HG02623 (cell line): ENCODE results near the gene PPARA.
"Not testable (repeated sequence)": the region's sequence is repeated elsewhere in the genome, so short reads cannot be mapped to it uniquely, and the experiment has no call there.

ENCODE experiments used
- ATAC-seq: cut with Tn5 transposase; IDR thresholded peaks from one replicate; pipeline ENCODE4 v1.9.1; 2021; ENCODE audit warnings: moderate library complexity; ENCODE audit not compliant: unreplicated experiment

The PPARA gene

DNA sequence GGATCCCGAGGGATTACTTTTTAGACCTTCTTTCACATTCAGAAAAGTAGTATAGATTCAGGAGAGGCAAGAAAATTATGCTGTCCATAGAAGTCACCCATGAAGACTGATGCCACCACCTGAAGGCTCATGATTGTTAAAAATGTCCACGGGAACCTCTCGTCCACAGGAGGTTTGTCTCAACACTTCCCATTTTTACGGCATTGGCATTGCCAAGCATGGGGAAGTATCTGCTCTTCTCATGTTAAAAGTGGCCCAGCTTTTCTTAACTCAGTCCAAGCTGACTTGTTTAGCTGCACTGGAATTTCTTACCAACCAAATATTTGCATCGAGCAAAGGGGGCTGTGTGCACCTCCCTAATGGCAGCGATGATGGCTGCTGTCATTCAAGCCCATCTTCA is 90.2 kb downstream of the PPARA start:
- no peak for ATAC-seq

DNA sequence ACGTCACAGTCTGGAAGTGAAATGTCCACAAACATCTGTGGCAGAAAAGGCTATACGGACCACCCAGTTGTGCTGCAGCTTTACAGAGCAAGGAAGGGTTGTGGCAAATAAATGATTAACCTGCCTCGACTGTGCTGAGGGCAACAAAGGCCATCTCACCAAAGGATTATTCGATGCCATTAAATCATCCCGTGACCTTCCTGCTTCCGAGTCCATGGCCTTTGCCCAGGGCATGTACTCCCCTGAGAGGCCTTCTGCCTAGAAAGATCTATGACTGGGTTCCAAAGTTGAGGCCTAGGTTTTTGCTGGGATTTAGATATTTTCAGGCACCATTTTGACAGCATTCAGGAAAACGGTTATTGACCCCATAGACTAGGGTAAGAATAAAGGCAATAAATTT is 90.6 kb downstream of the PPARA start:
- no peak for ATAC-seq

DNA sequence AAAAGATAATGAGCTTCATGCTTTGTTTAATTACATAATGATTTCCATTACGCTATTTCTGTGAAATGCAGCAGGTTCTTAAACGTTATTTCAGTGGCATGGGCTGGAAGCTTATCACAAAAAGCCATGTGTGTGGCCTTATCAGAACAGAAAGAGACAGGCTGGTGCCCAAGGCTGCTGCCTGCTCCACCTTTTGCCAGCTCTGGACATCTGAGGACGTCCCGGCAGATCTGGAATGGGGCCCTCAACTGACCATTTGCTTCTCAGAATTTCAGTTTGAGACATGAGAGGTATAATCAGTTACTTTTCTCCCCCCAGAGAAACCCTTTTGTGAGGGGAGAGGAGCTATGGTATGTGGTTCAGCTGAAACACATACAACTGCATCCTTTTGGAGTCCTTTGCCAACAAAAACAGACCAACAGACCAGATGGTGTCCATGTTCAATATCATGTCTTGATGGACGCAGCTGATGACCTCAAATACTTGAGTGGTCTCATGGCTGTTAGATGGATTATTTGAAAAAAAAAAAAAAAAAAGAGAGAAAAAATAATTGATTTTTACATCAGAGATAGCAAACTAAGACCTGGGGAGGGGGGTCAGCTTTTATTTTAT is 91.2 kb downstream of the PPARA start:
- ATAC-seq, result no peak

DNA sequence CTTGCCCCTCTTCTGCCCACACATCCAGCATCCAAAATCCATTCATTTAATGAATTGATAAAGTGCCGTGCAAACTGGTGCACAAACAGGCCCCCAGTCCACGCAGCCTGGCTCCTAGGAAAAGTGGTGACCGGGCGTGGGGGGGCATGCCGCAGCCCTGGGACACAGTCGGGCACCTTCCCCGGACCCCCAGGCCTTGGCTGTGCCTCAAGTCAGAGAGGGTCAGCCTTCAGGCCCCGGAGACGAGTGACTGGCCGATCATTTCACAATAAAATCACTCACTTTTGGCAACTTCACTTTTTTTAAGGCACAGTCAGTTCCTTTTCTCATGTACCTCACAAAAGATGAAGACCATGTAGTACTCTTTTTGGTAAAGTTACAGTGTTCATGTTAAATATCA is 91.8 kb downstream of the PPARA start:
- ATAC-seq, result no peak

DNA sequence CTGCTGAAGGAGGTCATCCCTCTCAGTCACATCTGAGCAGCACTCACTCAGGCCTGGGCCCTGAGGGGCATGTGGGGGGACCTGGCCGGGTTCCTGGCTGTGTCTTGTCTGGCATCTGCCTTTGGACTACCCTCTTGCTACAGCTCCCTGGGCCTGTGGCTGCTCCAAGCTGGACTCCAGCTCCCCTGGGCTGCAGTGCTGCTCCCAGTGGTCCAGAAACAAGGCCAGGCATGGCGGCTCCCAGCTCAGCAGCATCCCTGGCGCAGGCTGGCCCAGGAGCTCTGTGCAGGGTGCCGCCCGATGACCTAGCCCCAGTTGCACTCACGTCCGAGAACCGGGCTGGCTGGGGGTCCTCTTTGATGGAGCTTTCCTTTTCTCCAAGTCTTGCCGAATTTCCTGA is 94.4 kb downstream of the PPARA start:
- ATAC-seq, result no peak

DNA sequence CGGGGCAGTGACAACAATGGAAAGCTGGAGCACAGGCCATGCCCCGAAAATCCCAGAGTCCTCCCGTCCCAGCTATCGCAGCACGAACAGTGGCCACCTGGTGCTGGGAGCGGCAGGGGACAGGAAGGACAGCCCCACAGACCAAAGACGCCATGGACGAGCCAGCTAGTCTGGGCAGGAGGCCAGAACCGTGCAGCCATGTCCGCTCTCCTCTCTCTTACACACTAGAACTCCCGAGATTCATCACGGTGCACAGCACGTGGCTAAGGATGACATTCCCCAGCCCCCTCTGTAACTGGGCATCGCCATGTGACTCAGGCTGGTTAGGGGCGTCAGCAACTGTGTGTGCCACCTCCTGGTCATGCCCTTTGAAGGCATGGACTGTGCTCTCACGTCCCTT is 95.2 kb downstream of the PPARA start:
- no peak for ATAC-seq

DNA sequence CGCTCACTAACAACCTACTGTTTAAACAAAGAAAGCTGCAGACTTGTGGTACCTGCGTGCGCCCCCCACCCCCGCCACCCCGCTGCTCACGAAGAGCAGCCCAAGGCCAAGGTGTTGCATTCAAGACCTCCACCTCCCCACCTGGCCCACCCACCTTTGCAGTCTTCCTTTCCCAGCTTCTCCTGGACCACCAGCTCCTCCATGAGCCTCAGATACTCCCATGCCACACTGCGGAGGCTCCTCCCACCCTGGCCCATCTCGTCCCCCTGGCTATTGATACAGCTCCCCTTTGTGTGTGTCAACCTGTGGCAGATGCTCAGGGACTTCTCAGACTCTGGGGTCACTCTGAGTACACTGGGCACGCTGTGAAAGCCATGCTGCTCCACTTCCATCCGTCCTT is 95.9 kb downstream of the PPARA start:
- ATAC-seq, result no peak

DNA sequence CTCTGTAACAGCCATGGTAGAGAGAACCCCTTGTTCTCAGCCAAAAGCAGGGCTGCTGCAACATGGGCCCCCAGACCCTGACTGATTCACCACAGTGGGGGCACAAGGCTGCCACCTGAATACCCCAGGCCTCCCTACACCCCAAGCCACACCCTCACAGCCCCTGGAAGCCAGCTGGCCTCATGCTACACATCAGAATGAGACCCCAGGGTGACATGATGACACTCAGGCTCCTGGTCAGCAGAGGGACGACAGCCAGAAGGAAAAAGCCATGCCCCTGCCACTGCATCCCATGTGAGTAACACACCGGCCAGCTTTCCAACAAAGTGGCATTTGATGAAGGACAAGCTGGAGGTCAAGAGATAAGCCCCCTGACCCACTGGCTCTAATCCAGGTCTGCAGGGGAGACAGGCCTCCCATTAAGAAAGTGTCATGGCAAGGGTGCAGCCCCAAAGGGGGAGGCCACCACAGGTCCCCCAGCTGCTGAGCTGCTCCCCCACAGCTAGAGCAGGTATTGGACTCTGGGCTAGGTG is 97.2 kb downstream of the PPARA start:
- ATAC-seq, result no peak

DNA sequence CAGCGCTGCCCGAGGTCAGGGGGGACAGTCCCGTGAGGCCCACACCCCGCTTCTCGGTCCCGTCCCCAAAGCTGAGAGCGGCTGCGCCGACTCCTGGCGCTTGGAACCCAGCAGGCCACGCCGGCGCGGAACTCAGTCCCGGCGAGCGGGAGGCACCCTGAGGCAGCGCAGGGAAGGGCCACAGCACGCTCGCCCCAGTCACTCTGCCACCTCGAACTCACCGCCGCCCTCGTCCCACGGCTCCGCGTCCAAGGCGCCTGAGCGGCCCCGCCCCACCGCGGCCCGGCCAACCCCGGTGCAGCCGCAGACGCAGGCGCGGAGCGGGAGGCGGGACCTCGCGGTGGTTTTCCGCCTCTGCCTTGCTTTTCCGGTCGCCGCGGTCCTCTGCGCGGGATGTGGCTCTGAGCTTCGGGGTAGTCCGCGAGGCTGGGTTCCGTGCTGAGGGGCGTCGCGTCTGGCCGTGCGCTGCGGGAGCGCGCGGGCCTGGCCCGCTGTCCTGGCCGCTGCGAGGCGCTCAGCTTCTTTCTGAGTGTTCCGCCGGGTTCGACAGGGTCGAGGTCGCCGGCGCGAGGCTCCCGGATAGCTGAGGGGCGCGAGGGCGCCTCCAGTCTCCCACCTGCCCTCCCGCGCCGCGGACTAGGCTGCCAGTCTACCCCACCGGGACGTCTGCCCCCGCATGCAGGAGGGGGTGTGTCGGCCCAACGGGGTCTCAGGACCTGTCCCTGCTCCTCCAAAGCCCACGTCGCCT is 99.9 kb downstream of the PPARA start, which contains the start of gene CDPF1:
CDPF1 (minus strand) TSS at position 259 of the 748 bp plus-strand sequence. CDS start 2,009 bp downstream, outside the sequence.
- ATAC-seq, result peak; percentile 82

DNA sequence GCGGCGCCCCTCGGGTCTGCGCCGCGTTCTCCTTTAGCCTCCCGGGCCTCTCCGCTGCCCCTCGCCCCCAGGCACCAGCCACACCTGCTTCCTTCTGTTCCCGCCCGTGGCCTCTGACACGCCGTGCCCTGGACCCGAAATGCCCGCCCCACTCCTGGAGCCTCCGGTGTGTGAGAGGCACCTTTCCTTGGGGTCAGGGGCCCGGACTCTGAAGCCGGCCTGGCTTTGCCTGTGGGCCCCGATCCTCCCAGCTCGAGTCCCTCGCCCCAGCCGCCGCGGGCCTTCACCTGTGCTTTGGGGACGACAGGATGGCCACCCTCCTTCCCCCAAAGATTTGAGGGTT is 100.4 kb downstream of the PPARA start:
- ATAC-seq, result peak; percentile 15

DNA sequence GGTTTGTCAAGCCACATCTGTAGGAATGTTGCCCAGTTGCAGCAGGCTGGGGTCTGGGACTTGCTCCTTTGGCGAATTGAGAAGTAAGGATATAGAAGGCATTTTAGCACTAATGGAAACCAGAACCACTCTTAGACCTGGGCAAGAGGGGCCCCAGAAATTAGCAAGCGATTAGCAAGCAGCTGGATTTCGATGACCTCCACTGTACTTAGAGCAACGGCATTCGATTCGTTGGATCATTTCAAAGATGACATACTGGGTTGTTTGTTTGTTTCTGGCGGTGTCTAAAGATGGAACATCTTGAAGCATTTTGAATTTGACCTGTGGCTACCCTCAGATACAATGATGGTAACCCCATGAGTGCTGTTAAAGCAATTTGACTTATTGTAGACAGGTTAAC is 100.9 kb downstream of the PPARA start:
- no peak for ATAC-seq

DNA sequence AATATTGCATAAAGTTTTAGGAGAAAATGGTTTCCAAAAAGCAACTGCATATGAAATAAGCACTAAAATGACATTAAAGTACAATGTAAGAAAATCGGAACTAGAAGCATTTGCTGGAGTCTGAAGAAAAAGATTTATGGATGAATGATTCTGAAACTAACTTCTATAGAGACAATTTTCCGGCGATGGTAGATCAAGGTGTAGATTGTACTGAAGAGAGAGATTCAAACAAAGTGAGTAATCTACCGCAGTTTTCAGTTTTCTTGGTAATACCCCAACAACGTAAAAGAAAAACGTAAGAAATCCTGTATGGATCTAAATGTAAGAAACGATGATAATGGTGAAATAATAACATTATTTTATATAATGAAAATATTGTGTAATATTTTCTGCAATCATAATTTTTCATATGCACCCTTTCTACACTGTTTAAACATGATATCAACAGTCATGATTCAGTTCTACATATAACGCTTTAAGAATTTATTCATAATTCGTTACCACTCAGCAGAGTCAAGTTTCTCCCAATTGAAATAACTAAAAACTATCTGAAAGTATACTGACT is 101.6 kb downstream of the PPARA start:
- ATAC-seq, result no peak

DNA sequence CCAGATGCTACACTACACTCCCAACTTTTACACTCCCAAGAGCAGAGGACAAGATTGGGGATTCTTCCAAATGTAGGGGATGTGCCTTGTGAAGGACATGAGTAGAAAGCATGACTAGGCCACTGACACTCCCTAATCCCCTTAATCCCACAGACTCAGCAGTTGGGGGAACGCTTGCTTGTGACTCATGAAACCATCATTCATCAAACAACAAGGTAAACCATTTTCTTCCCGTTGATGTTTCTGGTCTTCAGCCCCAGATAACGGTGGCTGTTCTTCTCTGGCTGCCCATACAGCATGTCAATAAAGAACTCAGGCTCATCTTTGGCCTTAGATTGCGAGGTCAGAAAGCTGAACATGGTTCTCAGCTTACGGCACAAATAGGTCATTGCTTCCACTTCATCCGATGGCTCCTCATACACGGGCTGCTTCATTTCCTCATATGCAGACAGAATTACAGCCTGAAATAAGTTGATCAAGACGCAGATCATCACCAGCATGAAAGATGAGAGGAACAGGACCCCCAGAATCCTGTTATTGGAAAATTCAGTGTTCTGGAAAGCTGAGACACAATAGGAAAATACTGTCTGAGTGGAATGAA is 106.1 kb downstream of the PPARA start:
- no peak for ATAC-seq

DNA sequence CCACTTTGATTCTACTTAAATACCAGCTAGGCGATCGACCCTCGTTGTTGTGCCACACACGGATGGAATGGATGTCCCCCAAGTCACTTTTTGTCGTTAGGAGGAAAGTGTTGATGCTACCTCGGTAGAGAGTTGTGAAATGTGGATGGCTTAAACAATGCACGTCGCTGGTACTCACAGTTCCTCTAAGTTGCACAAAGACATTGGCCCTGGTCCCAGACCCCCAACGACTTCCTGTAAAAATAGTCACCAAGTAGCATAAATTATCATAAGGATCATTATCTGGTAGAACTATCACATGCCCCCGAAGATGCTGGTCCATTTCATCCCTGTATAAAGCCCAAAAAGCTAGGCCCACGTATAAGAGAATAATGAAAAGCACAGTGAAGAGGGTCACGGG is 109.0 kb downstream of the PPARA start:
- ATAC-seq, result no peak

DNA sequence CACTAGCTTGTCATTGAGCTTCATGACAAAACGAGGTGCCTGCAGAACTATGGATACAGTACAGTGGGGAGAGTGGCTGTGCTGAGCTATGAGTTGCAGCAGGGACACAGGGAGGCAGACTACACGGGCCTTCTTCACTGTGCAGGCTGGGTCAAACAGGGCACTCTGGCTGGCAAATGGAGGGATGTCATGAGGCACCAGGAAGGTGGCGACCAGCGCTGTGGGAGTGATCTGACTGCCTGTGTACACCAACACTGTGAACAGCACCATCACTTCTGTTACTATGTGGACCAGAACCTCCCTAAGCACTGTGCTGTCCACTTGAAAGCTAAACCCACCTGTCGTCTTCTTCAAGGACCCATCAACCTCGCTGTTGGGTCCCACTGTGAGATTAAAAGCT is 109.7 kb downstream of the PPARA start:
- no peak for ATAC-seq

DNA sequence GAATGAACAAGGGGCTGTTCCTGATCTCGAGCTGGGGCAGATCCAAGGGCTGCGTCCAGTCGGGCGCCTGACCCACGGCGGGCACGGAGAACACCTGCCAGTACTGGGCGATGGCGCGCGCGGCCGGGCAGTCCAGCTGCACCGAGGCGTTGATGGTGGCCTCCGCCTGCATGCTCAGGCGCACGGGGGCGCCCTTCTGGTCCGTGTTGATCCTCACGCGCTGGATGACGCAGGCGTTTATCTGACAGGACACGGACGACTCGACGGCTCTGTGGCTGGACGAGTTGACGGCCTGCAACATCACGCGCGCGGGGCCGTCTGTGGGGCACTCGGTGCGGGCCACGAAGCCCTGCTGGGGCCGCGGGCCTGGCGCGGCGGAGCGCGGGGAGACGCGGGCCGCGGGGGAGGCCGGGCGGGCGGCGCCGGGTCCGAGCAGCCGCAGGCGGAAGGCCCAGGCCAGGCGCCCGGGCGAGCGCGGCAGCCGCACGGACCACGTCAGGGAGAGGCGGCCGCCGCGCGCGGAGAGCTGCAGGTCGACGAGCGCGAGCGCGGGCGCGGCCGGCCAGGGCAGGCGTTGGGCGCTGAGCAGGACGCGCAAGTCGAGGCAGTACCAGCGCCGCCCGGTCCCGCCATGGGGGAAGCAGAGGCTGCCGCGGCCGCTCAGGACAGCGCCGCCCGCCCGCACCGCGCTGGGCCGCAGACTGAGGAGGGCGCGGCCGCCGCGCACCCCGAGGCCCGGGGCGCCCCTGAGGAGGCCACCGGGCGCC is 112.3 kb downstream of the PPARA start:
- no peak for ATAC-seq

DNA sequence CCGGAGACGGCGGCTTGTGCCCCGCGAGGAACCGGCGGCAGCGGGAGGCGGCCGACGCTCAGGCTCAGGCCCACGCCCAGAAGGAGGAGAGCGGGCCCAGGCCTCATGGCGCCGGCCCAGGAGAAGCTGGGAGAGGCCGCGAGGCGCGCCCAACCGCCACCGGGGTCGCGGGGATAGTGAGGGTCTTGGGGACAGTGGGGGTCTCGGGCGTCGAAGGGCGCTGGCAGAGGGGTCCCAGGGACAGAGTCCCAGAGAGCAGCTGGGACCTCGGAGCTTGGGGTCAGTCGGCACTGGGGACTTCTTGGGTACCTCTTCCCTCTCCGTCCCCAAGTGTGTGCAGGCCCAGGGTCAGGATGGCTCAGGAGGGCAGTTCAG is 112.9 kb downstream of the PPARA start, which contains the start of gene PKDREJ:
PKDREJ (minus strand) TSS at position 128 of the 375 bp plus-strand sequence; CDS start at position 107, 21 bp downstream.
- no peak for ATAC-seq

DNA sequence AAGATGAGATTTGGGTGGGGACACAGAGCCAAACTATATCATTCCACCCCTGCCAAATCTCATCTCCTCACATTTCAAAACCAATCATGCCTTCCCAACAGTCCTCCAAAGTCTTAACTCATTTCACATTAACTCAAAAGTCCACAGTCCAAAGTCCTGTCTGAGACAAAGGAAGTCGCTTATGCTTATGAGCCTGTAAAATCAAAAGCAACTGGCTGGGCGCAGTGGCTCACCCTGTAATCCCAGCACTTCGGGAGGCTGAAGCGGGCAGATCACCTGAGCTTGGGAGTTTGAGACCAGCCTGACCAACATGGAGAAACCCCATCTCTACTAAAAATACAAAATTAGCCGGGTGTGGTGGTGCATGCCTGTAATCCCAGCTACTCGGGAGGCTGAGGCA is 114.2 kb downstream of the PPARA start:
- not testable (repeated sequence) for ATAC-seq

DNA sequence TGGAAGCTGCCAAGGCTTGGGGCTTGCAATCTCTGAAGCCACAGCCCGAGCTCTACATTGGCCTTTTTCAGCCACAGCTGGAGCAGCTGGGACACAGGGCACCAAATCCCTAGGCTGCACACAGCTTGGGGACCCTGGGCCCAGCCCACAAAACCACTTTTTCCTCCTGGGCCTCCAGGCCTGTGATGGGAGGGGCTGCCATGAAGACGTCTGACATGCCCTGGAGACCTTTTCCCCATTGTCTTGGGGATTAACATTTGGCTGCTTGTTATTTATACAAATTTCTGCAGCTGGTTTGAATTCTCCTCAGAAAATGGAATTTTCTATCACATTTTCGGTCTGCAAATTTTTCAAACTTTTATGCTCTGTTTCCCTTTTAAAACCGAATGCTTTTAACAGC is 115.3 kb downstream of the PPARA start:
- not testable (repeated sequence) for ATAC-seq

DNA sequence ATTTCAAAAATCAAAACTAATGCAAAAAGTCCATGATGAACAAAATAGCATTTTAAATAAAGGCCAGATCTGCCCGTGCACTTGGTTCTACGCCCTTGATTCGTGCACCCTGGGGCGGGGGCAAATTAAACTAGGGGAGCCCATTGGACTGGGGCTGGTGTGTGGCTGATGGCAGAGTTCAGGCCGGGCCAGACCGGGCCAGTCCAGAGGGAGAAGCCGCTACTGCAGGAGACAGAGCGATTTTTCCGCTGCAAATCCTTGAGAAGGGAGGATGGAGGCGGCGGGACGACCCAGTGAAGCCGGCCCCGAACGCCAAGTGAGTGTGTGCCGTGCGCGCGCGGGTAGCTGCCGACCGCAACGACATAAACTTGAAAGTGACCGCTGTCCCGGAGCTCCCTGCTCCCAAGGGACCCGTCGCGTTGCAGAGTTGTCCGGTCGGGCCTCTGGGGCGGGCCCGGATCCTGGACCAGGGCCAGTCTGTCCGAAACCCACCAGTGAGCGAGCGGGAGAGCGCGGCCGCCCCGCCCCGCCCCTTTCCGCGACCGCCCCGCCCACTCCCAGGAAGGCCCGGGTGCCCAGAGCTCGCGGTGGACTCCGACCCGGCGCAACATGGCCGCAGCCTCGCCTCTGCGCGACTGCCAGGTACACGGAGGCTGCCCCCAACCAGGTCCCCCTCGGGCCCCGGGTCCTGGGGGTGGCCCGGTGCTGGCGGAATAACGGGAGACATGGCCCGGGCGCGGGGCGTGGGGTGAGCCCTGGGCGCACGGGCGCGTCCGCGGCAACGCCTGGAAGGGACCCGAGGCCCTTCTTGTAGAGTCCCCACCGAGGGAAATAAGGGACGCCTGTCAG is 117.3 kb downstream of the PPARA start, which contains the start of gene TTC38:
TTC38 (plus strand) TSS at position 578 of the 849 bp plus-strand sequence; CDS start at position 610, 32 bp downstream.
- peak; percentile 71 for ATAC-seq
